GM18505 (cell line): Measurements from ENCODE around the gene TLCD1.

Experiments
- ATAC-seq: cut with Tn5 transposase; IDR thresholded peaks from one replicate; pipeline ENCODE4 v1.9.1; 2021; ENCODE audit not compliant: unreplicated experiment
- POLR2A ChIP-seq: IDR thresholded peaks from 4 replicates; pipeline ENCODE4 v1.6.1; 2011; ENCODE audit warnings: borderline replicate concordance; ENCODE audit not compliant: insufficient read depth, insufficient read length; ENCODE audit errors: extremely low read depth

TLCD1 gene

GRCh38 chr17:28684963-28685362 lies 41.1 kb downstream of the TLCD1 start:
- no peak for TF ChIP-seq POLR2A
- no peak for ATAC-seq

- ATAC-seq: no peak
- no peak for TF ChIP-seq POLR2A
These were observed 43.4 kb downstream of the TLCD1 start for GRCh38 chr17:28682655-28683054.

GRCh38 chr17:28675980-28676379 lies 50.1 kb downstream of the TLCD1 start:
- no peak for ATAC-seq

GRCh38 chr17:28675490-28675889 lies 50.5 kb downstream of the TLCD1 start:
- no peak for TF ChIP-seq POLR2A
- ATAC-seq: no peak

More at GRCh38 chr17:28675980-28676379, 50.1 kb downstream of the TLCD1 start:
- TF ChIP-seq POLR2A: no peak
